H4 (cell line): ENCODE results near the gene RAET1G. TPM values are rescaled to one million over a fixed set of nuclear protein-coding genes. Genes with fewer than 3 reads are reported as not detected.
"Not testable (repeated sequence)": the region's sequence is repeated elsewhere in the genome, so short reads cannot be mapped to it uniquely, and the experiment has no call there.

Experiments
- DNase-seq: peaks from one replicate; pipeline ENCODE4 v3.0.0-alpha.2; 2015; ENCODE audit warnings: low spot score
- total RNA-seq: library from RNA; depleted of rRNA; stranded (reverse); fragments of >200 nt; shearing (Covaris generic); gene quantifications from 2 replicates; pipeline ENCODE4 v1.2.3, GENCODE V29; 2014

Gene RAET1G
- total RNA-seq, 1 experiment from 2014 or later, result not detected

DNA sequence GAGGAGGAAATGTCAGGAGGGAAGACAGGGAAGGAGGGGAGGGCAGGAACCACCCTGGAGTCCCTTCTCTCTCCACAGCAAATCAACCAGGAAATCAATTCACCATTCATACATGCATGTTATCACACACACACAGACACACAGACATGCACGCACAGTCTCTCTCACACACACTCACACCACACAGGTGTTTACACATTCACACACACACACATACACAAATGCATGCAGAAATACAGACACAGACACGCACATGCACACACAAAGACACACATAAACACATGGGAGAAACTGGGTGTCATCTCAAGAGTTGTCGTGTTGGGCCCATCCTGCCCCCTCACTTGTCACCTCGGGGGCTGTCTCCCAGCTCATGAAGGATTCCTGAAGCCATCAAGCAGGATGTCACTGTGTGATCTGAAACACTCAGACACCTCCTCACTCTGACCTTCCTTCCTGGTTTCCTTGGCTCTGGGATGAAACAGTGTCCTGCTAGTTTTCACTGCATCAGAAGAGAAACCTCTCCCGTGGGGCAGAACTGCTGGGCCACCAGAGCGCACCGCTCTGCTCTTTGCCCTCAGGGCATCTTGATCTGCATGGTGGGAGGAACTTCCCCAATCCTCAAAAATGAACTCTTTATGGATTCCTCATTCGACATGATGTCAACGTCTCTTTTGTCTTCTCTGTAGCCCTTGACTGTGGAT lies 9.2 kb downstream of the RAET1G start:
- DNase-seq, result no peak

DNA sequence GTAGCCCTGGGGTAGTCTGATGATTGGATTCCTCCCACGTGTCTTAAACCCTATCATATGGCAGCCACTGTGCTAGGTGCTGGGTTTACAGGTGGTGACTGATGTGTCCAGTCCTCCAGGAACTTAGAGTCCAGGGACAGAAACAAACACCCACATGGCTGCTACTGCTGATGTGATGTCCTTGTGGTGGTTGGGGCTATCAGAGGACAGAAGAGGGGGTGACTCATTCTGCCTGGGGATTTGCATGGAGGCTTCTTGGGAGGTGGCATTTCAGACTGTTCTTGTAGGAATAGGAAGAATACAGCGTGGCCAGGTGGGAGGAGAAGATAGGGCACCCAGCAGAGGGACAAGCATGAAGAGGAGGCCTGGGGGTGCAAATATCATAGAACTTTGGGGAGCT lies 9.8 kb downstream of the RAET1G start:
- no peak for DNase-seq

DNA sequence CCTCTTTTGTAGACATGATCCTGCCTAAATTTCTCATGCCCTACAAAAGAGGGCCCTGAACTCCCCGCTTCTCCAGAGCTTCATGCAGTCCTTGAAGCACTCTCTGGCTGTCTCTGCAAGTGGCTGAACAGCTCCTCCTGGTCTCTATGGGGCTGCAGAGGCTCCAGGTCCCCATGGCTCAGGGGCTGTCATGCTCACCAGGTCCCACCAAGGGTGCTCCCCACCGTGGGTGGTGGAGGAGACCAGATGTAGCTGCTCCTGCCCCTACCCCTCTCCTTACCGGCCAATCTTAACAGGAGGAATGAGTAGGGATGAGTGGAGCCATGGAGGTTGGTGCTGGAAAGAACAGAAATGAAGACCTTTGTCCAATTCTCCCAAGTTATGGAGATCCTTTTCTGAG lies 10.2 kb downstream of the RAET1G start:
- DNase-seq, result not testable (repeated sequence)

DNA sequence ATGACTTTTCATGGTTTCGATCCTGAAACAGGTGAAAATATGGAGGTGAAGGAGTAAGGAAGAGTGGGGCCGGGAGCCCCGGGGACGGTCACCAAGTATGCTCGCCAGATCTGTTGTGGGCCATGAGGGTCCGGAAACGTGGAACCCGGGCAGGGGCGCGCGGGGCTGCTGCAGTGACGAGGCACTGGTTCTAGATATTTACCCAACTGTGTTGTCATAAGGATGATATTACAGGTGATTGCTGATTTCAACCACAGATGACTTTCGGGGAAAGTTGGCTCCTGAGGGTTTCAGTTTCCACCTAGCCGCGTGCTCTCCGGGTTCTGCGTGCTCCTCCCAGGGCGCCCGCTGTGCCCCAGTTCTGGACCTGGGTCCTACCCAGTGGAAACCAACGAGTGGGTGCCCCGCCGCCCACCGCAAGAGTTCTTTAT lies 12.2 kb downstream of the RAET1G start:
- DNase-seq, result no peak

DNA sequence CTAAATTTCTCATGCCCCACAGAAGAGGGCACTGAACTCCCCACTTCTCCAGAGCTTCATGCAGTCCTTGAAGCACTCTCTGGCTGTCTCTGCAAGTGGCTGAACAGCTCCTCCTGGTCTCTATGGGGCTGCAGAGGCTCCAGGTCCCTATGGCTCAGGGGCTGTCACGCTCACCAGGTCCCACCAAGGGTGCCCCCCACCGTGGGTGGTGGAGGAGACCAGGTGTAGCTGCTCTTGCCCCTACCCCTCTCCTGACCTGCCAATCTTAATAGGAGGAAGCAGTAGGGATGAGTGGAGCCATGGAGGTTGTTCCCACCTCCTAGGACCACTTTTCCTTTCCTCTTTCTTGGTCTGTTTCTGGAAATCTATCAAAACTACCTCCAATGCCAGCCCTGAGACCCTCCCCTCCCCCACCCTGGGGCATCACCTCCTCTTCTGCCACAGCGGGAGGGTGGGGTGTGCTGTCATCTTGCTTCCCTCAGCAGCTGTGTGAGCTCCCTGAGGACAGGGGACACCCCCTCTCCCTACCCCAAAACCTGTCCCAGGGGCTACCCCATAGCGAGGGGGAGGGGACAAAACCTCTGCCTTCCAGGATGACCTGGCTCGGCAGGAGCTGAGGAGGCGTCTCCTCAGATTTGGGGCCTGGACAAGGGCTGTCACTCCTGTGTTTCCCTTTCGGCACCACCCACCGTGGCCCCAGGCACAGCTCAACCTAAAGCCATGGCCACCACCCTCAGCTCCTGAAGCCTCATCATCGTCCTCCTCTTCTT lies 13.0 kb downstream of the RAET1G start:
- DNase-seq, result no peak

DNA sequence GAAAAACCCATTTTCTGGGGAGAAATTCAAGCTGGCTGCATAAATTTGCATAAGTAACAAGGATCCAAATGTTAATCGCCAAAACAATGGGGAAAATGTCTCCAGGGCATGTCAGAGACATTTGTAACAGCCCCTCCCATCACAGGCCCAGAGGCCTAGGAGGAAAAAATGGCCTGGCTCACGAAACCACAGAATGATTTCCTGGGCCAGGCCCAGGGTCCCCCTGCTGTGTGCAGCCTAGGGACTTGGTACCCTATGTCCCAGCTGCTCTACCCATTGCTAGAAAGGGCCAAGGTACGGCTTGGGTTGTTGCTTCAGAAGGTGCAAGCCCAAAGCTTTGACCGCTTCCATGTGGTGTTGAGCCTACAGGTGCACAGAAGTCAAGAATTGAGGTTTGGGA lies 14.4 kb downstream of the RAET1G start:
- not testable (repeated sequence) for DNase-seq

DNA sequence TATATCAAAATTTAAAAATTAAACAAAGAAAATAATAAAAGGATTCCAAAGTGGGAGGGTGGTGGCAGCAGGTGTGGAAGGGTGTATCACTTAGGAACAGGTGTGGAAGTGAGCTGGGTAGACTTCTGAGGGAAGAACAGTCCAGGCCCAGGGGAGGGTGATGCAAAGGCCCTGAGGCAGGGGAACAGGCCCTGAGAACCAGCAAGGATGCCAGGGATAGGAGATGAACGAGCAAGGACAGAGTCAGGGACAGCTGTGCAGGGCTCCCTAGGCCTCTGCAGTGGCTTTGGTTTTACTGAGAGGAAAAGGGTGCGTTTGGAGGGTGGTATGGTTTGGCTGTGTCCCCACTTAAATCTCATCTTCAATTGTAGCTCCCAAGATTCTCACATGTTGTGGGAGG lies 15.6 kb downstream of the RAET1G start:
- DNase-seq, result no peak

DNA sequence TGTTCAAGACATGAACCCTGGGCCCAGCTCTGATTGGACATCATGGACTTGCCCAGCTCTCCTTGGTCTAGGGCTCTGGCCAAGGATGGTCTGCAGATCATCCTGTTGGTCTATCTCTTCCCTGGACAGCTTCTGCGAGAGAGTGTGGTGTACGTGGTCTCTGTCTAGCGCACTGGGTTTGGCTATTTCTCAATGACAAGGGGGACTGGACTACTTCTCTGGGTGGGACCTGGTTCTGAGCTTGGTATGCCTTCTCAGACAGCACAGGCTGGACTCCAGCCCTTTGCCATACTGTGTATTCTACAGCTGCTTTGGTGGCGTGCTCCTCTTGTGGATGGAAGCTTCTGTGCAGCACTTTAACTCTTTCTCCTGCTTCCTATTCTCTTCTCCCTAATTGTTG lies 16.5 kb downstream of the RAET1G start:
- DNase-seq, result no peak

DNA sequence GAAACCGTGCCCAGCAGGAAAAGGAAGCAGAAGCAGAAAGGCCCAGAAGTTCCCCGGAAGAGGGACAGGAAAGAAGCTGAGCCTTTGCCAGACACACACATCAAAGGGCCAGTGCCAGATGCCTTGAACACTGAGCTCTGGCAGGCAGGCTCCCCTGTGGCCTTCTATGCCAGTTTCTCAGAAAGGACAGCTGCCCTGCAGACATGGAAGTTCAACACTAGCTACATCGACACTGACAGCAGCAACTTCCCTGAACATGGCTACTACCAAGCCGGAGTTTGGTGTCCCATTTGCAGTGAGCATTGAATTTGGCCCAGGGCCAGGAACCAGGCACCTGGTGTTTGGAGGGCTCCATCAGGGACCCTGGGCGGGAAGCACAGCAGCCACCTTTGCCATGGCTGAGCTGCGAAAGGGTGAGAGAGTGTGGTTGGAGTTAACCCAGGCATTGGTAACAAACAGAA lies 17.0 kb downstream of the RAET1G start:
- DNase-seq, result no peak

DNA sequence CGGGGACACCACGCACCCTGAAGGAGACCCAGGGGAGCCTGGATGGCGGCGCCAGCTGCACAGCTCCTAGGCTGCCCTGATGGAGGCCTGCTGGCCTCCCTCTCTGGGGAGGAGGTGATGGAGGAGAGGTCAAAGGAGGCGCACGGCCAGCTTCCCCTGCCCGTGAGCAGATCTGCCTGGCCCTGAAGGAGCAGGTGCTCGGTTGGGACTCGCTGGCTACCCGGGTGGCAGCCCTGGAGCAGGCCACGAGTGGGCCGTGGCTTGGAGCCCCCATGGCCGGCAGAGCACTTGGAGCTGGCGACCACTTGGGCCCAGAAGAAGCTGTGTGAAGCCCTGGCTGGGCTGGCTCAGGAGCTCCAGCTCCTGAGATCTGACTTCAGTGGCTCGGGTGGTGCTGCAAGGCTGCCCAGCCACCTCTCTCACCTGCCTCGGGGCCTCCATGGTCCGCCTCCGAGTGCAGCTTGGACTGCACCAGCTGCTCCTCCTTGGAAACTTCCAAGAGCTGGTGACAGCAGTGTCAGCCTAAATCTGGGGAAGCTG lies 17.5 kb downstream of the RAET1G start:
- no peak for DNase-seq

DNA sequence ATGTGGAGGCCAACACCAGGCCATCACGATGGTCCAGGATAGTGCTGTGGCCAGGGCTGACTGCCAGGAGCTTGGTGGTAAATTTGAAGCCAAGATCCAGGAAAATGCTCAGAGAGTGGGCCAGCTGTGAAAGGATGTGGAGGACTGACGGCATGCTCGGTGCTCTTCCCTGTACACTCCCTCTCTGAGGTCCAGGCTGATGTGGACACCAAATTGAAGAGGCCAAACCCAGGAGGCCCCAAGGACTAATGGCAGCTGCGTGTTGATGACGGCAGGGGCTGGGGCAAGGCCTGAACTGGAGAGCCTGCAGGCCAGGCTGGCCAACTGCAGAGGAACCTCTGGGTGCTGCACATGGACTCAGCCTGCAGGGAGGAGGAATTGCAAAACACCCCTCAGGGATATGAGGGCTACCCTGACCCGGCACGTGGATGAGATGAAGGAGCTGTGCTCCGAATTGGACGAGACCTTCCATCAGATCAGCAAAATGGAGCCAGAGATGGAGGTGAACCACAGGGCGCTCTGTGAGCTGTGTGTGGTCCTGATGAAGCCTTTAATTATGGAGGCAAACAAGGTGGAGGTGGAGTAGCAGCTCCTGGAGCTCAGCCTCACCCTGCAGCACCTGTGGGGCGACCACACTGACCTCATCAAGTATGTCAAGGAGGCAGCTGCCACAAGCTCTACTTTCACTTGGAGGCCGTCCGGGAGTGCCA lies 18.1 kb downstream of the RAET1G start:
- DNase-seq, result no peak

DNA sequence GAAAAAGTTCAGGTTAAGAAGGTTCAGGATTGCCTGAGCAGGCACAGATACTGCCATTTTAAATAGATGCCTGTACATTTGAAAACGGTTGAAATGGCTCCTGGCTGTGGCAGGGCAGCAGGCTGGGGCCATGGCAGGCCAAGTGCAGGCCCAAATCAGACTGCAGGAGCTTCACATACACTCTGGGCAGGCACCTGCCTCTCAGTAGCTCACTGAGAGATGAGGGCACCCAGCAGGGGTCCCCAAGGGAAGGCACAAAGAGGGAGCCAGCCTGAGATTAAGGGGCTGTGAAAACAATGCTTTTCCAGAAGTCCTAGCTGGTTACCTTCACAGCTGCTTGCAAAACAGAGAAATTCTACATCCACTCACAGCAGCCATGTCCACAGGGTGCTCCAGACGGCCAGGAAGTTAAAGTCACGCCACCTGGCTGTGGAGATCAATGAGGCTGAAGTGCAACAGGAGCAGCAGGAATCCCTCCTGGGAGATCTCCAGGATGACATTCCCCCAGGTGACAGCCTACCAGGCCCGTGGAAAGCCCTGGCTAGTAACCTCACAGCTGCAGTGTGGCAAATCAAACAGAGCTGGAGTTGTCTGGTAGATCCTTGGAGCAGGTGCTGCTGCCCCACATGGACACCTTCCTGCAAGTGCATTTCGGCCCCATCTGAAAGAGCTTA lies 18.8 kb downstream of the RAET1G start:
- DNase-seq, result no peak

DNA sequence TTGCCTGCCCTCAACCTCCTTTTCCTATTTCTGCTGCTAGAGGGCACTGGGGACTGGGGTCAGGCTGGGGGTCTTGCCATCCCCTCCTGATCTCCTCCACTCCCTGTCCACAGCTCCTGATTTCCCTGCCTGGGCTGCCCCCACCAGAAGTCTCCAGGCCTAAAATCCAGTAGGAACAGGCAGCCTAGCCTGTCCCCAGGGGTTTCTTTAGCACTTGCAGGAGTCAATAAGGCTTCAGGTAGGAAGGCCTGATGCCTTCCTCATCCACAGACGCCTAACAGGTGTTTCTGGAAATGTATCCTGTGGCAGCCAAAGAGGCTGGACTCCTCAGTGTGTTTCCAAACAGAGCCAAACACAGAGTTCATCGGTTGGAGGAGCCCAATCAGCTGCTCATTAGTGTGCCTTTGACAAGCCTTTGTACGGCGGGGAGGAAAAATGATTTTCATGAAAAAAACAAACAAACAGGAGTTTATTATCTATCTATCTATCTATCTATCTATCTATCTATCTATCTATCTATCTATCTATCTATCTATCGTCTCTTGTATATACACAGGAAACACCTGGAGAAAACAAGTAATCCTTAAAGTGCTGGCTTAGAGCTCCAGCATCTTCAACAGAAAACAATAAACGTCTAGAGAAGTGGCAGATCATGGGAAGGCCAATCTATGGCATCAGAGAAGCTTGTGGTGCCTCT lies 21.3 kb downstream of the RAET1G start:
- no peak for DNase-seq

DNA sequence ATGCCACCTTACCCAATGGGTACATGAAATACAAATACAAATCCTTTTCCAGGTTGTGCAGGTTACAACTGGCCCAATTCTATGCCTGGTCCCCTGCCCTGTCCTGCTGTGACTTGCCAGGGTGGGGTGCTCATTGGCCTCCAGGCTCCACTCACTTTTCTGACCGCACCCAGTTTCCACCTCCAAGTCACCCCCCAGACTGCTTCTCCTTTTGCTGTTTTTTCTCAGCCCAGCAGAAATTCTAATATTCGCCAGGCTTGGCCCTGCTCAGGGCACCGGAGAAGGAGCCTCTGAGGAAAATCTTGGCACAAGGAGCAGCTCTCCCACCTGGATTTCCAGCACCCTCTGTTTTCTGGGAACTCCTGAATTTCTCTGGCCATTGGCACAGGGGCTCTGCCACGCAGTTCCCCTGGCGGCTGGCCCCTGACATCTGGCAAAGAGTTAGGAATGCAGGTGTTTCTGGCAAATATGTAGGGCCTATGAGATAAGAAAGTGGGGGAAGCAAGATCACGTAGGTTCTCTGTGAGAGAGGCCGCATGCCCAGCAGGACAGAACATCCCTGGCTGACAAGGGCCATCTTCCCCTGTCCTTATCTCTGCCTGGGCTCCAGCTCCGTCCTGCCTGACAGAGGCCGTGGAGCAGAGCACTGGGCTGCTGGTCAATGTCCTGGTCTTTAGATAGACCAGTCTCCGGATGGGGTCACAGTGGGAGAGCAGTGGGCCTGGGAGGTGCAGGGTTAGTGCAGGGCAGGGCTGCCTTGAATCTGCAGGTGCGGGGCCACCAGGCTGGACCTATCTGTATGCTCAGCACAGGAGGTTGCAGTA lies 22.1 kb downstream of the RAET1G start:
- DNase-seq, result no peak

DNA sequence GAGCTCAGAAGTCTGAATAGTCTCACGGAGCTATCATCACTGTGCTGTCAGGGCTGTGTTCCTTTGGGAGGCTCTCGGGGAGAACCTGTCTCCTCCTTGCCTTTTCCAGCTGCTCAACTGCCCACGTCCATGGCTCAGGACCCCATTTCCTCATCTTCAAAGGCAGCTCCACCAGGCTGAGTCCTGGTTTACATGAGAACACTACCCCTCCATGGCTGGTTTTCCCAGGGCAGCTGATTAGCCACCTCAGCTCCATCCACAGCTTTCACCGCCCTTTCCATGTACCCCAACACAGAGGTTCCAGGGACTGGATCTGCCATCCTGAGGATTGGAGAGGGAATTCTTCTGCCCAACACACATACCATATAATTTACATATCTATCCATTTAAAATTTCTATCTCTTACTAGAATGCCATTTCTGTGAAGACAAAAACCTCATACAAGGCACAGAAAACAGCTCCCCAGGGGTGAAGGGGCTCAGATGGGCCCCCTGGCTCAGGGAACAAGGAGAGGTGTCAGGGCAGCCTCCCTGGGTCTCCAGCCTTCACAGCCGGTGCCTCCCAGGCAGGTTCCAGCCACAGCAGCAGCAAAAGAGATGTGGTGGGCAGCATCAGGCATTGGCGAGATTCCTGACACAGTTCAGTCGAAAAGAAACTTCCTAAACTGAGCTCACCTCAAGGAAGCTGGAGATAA lies 22.8 kb downstream of the RAET1G start:
- no peak for DNase-seq

DNA sequence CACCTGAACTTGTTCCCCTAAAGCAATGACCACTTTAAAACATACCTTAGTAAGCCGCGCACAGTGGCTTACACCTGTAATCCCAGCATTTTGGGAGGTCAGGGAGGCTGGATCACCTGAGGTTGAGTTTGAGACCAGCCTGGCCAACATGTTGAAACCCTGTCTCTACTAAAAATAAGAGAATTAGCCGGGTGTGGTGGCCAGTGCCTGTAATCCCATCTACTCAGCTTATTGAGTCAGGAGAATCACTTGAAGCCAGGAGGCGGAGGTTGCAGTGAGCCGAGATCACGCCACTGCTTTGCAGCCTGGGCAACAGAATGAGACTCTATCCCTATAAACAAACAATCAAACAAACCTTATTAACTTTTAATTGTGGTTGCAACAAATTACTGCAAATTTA lies 23.4 kb downstream of the RAET1G start:
- no peak for DNase-seq

DNA sequence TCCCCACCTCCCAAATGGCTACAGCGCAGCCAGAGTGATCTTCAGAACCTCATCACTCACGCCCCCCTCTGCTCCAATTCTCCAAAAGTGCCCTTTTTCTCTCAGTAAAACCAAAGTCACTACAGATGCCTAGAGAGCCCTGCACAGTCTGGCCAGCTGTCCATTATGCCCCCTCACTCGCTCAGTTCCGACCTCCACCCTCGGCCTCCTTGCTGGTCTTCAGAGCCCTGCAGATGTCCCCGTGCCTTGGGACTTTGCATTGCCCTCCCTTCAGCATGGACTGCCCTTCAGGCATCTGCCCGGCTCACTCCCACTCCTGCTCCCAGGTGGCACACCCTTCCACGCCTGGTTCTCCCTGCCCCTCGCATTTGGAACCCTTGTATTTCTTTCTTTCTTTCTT lies 24.0 kb downstream of the RAET1G start:
- DNase-seq, result no peak

DNA sequence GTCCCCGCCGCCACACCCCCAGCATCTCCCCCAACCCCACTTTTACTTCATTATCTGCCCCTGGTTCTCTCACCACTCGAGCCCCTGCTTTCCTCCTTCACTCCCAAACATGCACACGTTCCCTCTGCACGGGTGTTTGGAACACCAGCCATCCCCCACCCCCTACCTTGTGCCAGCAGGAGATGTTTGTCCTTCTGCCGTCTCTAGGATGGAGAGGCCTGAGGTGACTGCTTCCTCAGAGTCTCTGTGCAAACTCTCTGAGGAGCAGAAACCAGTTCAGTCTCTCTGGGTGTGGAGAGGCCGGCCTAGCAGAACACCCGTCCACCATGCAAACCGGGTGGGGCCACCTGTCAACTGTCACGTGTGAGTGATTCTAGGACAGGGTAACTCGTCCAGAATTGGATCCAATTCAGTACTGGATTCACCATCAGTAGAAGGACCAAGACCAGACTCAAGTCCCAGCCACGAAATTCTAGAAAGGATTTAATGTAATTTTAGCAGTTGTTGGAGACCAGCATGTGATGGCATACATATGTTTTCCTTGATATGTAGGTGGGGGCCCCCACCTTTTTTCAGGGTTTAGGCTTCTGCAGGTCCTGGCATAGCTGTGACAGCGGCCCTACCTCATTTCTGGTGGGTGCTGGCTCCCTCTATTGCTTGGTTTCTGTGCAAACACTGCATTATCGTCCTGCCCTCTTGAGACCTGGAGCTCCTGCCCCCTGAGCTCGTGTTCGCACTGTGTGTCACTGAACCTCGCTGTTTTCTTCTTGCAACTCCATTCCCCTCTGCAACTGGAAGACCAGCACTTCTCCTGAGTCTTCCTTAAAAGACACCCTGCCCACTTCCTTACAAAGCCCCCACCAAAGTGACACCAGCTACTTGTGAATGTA lies 24.8 kb downstream of the RAET1G start, which contains the start of gene RAET1E:
Gene RAET1E, minus strand, starts transcription at position 259 of the 890 bp plus-strand sequence. CDS start 7,212 bp downstream, outside the sequence.
- no peak for DNase-seq
